Right lobe of liver (tissue), 6 donors: Measurements from ENCODE around the gene POLR2H. TPM values are rescaled to one million over a fixed set of nuclear protein-coding genes. Genes with fewer than 3 reads are reported as not detected.
A peak's percentile ranks its signal among the peaks of the same experiment; 100 is the strongest.

Experiments
- ATAC-seq, 4 donors: fragments of 200-7000 bp; cut with Tn5 transposase; one replicate each; pipeline ENCODE4 v1.9.1; 2020; ENCODE audit warnings: mild to moderate bottlenecking in 4 of 4, moderate library complexity in 4 of 4
- DNase-seq, 3 donors: peaks; one replicate each; pipeline ENCODE4 v3.0.0-alpha.2; 2020
- H3K27ac ChIP-seq, 3 donors: fragments of 200-600 bp; one replicate each; pipeline ENCODE4 v1.8.0; 2022
- H3K27me3 ChIP-seq, 2 donors: fragments of 200-600 bp; one replicate each; pipeline ENCODE4 v1.8.0; 2022
- H3K36me3 ChIP-seq, 4 donors: fragments of 200-600 bp; sonication (generic) in 1 of 4; one replicate each; pipeline versions ENCODE4 v1.5.1 to v1.8.0; 2017 to 2022; ENCODE audit warnings: control low read depth in 1 of 4
- H3K4me1 ChIP-seq, 4 donors: fragments of 200-600 bp; sonication (generic) in 1 of 4; one replicate each; pipeline versions ENCODE4 v1.5.1 to v1.8.0; 2017 to 2022; ENCODE audit warnings: control low read depth in 1 of 4
- H3K4me3 ChIP-seq, 3 donors: fragments of 200-600 bp; one replicate each; pipeline ENCODE4 v1.8.0; 2022
- H3K9me3 ChIP-seq, 4 donors: fragments of 200-600 bp; sonication (generic) in 1 of 4; one replicate each; pipeline versions ENCODE4 v1.5.1 to v1.8.0; 2017 to 2022; ENCODE audit warnings: control low read depth in 1 of 4
- CTCF ChIP-seq, 4 donors: fragments of 200-600 bp in 3 of 4; fragments of 450-650 bp in 1 of 4; IDR thresholded peaks; one replicate each; pipeline versions ENCODE4 v1.5.1 to v1.8.0; 2016 to 2022; ENCODE audit warnings: antibody characterized with exemption in 4 of 4, mild to moderate bottlenecking in 2 of 4
- POLR2A ChIP-seq: fragments of 450-650 bp; IDR thresholded peaks from one replicate; pipeline ENCODE4 v1.6.1; 2017; ENCODE audit warnings: antibody characterized with exemption, mild to moderate bottlenecking
- WGBS: methylation state at CpG from one replicate; pipeline ENCODE4 v1.1.6; 2018; ENCODE audit warnings: low coverage, low lambda C conversion rate; ENCODE audit not compliant: insufficient coverage; ENCODE audit errors: missing lambda C conversion rate; 5-methylcytosine and 5-hydroxymethylcytosine counted together
- intact Hi-C, 2 donors: fragments of 100-400 bp; cut with DNase I; formaldehyde crosslinking; loops; one replicate each; pipeline versions ENCODE4 v1.11.2 to v1.14.1; 2022
- total RNA-seq, 6 experiments: library from RNA; depleted of rRNA in 2 of 6; stranded (reverse); fragments of >200 nt in 2 of 6; fragmentation: NEBNext Ultra II Directional in 3 of 6; extraction: Animal tissue kit (Norgen Biotek cat#: 25700) in 3 of 6; gene quantifications; one replicate each; pipeline versions ENCODE4 v1.1.0 to v1.2.4, GENCODE V29; 2016 to 2023
- donor health status: DM: no; HTN: yes; CAD: no.
- donor health status: DM: no; HTN: no; CAD: no.
- donor health status: DM: no; HTN: no; CAD: no.
- donor health status: DM: no; HTN: yes; CAD: no.
- donor health status: DM: no; HTN: yes; CAD: no.

Gene POLR2H
- total RNA-seq, 6 experiments from 2014 or later: 27.4 to 65.7 (median 35.3) TPM

- TF ChIP-seq CTCF (IDR thresholded peaks at IDR 0.05): no peak
- Histone ChIP-seq H3K4me1 (peaks cover 0 to 19% (median 8%) of the 10 kb centered on the region in 4 donors), H3K4me3 (peak overlapping the region; percentile 75 to 97 (median 85)), H3K9me3 (no peaks in the 10 kb centered on the region), H3K27ac (peak overlapping the region; percentile 95 to 99 (median 98)), H3K36me3 (peaks cover 0 to 8% (median 2%) of the 10 kb centered on the region in 4 donors), H3K27me3 (no peaks in the 10 kb centered on the region)
- ATAC-seq (peak; percentile 39 to 44 (median 42)), DNase-seq (peak; percentile 75 to 82 (median 79))
- intact Hi-C loops: no loop called here
- 0% methylated on average over 20 of the region's 38 CpGs for WGBS
These were observed 590 bp downstream of the POLR2H start for GRCh38 chr3:184361932-184362667.

GRCh38 chr3:184362668-184363546 is 1.4 kb downstream of the POLR2H start:
- peak; percentile 97 for DNase-seq
- Histone ChIP-seq H3K36me3 (peaks cover 0 to 13% (median 5%) of the 10 kb centered on the region in 4 donors), H3K4me3 (peak overlapping the region; percentile 75 to 97 (median 85)), H3K9me3 (no peaks in the 10 kb centered on the region), H3K27me3 (no peaks in the 10 kb centered on the region), H3K4me1 (peaks cover 0 to 19% (median 8%) of the 10 kb centered on the region in 4 donors), H3K27ac (peak overlapping the region; percentile 95 to 99 (median 98))
- peak; percentile 79 to 84 (median 82) for ATAC-seq
- WGBS: 0% methylated on average over 7 of the region's 68 CpGs
- intact Hi-C loops: no loop called here
- TF ChIP-seq POLR2A: peak; percentile 81
- peak; percentile 37 to 66 (median 56) for TF ChIP-seq CTCF (IDR thresholded peaks at IDR 0.05)

- WGBS: 68% methylated on average over 5 of the region's 5 CpGs
- intact Hi-C loops: no loop called here
- Histone ChIP-seq H3K27ac (no peak overlapping the region), H3K27me3 (no peaks in the 10 kb centered on the region), H3K4me3 (no peak overlapping the region), H3K36me3 (peaks cover 0 to 13% (median 5%) of the 10 kb centered on the region in 4 donors), H3K4me1 (peaks cover 0 to 32% (median 15%) of the 10 kb centered on the region in 4 donors), H3K9me3 (no peaks in the 10 kb centered on the region)
- DNase-seq: peak in 1 of 3 donors; percentile 15
- no peak for ATAC-seq
- no peak for TF ChIP-seq CTCF (IDR thresholded peaks at IDR 0.05)
- no peak for TF ChIP-seq POLR2A
These were observed 5.2 kb downstream of the POLR2H start for GRCh38 chr3:184366619-184367289.

- peak overlapping the region in 1 of 3 donors; percentile 42 for H3K27ac ChIP-seq
- no peak overlapping the region for H3K4me3 ChIP-seq
- peaks cover 0 to 32% (median 15%) of the 10 kb centered on the region in 4 donors for H3K4me1 ChIP-seq
- ATAC-seq (no peak), DNase-seq (peak in 1 of 3 donors; percentile 25)
- H3K36me3 ChIP-seq: peaks cover 0 to 17% (median 8%) of the 10 kb centered on the region in 4 donors
- intact Hi-C loops: no loop called here
- H3K9me3 ChIP-seq: no peaks in the 10 kb centered on the region
- no peaks in the 10 kb centered on the region for H3K27me3 ChIP-seq
- TF ChIP-seq POLR2A (no peak), CTCF (IDR thresholded peaks at IDR 0.05) (no peak)
- WGBS: 80% methylated on average over 8 of the region's 9 CpGs
These were observed 6.6 kb downstream of the POLR2H start for GRCh38 chr3:184368116-184368515.
